CD4-positive, alpha-beta T cell treated with Interferon gamma for 1 hour (primary cell): Measurements from ENCODE around the gene LYPD8.

Source experiments
- DNase-seq: peaks from one replicate; pipeline ENCODE4 v3.0.0-alpha.2; 2020

Gene LYPD8

GRCh38 chr1:248756636-248757035 is 1.1 kb upstream of the LYPD8 start:
- no peak for DNase-seq

DNA sequence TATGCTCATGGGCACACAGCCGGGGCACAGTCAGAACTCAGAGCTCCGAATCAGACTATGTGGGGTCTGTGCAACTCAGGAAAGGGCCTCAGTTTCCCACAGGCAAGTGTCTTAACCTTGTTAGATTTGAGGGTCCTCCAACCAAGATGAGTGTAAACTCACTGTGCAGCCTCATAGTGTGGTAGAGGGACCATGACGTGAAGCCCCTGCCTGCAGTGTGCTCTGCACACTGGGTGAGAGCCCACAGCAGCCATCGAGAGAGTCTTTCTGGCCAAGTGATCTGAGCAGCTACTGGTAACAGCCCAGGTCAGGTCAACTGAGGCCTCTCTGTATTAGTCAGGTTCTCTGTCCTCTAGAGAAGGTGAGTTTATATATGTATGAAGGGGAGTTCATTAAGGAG is 592 bp upstream of the LYPD8 start:
- DNase-seq: no peak

GRCh38 chr1:248753708-248754280 is 1.8 kb downstream of the LYPD8 start:
- no peak for DNase-seq

DNA sequence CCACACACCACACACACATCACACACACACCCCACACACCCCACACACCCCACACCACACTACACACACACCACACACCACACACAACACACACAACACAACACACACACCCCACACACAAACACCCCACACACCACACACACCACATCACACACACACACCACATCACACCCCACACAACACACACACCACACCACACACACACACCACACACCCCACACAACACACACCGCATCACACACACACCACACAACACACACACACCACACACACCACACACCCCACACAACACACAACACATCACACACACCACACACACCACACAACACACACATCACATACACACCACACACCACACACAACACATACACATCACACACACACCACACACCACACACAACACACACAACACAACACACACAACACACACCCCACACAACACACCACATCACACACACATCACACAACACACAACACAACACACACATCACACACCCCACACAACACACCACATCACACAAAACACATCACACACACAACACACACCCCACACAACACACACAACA is 2.4 kb downstream of the LYPD8 start:
- DNase-seq: no peak

DNA sequence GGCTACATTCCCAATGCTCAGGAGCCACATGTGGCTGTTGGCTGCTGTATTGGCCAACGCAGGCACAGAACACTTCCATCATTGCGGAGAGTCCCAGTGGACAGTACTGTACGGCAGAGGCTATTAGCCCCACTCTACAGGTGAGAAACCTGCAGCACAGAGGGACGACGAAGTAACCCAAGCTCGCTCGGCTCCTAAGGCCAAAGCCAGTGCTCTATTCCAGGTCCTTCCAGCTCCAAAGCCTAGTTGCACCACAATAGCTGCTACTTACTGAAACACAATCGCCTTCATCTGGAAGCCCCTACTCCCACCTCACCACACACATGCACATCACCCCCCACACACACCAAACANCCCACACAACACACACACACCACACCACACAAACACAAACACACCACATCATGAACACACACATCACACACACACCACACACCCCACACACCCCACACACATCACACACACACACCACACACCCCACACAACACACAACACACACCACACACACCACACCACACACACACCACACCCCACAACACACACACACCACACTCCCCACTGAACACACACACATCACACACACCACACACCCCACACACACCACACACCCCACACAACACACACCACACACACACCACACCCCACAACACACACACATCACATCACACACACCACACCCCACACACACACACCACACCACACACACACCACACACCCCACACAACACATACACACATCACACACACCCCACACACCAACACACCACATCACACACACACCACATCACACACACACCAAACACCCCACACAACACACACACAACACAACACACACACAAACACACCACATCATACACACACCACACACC is 3.2 kb downstream of the LYPD8 start:
- no peak for DNase-seq

GRCh38 chr1:248751635-248752034 is 3.9 kb downstream of the LYPD8 start:
- no peak for DNase-seq

GRCh38 chr1:248751142-248751541 is 4.4 kb downstream of the LYPD8 start:
- no peak for DNase-seq

DNA sequence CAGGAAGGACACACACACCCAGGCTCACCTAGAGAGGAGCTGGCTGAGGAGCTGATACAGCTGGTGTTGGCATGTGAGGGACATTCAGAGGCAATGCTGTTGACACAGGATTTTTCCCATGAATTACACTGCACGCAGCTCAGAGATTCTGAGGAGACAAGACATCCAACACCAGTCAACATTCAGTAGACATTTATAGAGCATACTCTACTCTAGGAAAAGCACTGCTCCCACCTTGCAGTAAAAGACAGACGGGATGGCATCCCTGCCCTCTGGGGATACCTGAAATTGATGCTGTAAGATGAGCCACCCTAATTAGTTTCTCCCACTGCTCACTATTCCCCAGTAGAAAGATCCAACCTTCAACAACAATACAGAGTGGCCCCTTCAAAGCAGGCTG is 5.1 kb downstream of the LYPD8 start:
- DNase-seq: no peak

- no peak for DNase-seq
These were observed 7.3 kb downstream of the LYPD8 start for GRCh38 chr1:248748211-248748610.

DNA sequence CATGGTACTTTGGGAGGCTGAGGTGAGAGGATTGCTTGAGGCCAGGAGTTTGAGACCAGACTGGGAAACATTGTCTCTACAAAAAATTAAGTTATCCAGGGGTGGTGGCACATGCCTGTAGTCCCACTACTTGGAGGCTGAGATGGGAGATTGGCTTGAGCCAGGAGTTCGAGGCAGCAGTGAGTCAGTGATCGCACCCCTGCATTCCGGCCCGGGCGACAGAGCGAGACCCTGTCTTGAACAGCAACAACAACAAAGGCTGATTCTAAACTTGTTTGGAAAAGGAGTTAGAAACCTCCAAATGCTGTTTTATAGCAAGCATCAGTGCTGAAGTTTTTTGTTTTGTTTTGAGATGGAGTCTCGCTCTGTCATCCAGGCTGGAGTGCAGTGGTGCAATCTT is 14.7 kb downstream of the LYPD8 start:
- no peak for DNase-seq

DNA sequence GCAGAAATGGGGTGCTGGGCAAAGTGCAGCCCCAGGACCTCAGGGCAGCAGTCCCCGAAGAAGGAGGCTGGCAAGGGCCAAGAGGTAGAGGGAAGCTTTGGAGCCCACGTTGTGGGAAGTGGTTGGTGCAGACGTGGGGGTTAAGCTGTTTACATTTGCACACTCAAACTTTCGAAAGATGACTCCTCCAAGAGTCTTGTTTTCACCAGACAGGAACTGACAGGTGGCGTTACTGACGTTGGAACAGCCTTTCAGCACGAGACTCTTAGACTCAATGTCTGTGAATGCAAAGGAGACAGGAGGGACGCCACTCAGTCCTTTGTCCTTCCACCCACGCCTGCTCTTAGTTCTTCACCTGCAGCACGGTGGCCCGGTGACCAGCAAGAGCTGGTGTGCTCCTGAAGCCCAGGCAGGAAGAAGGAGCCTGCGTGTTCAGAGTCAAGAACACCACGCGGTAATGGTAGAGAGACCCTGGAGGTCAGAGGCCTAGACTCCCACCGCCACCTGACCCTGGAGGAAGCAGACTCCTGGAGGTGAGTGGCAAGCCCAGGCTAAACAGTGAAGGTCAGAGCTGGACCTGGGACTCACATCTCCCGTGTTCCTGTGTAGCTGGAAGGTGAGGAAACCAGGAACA is 15.9 kb downstream of the LYPD8 start:
- no peak for DNase-seq

DNA sequence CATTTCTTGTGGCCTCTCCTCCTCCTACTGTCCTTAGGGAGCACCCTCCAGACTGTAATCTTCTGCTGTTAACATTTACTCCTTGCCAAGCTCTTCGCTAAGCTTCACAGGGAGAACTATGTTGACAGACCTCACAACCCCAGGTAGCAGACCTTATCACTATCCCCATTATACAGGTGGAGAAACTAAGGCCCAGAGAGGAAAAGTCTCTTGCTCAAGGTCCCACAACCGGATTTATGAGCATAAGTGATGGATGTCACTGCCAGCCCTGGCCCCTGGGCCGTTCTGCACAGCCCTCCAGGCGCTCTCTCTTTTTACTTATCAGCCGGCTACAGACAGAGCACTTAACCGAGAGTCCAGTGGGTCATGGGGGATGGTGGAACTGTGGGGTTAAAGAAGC is 18.1 kb downstream of the LYPD8 start:
- no peak for DNase-seq

GRCh38 chr1:248736977-248737376 is 18.6 kb downstream of the LYPD8 start:
- DNase-seq: no peak

DNA sequence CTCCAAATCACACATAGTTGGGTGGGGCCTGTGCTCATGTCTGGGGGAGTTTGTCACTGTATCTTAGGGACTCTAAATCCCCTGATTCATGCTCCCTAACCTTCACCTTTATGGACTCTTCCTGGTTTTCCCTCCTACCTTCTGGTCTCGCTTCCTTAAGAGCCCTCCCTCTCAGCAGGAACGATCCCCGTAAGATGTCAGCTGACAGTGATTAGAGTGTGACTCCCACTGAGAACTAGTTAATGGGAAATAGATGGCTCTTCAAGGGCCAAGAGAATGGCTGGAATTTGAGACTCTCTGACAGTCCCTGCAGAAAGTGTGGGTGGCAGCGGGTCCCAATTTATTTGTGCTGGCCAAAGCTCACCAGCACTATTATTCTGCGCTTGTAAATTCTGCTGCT is 22.0 kb downstream of the LYPD8 start:
- no peak for DNase-seq

DNA sequence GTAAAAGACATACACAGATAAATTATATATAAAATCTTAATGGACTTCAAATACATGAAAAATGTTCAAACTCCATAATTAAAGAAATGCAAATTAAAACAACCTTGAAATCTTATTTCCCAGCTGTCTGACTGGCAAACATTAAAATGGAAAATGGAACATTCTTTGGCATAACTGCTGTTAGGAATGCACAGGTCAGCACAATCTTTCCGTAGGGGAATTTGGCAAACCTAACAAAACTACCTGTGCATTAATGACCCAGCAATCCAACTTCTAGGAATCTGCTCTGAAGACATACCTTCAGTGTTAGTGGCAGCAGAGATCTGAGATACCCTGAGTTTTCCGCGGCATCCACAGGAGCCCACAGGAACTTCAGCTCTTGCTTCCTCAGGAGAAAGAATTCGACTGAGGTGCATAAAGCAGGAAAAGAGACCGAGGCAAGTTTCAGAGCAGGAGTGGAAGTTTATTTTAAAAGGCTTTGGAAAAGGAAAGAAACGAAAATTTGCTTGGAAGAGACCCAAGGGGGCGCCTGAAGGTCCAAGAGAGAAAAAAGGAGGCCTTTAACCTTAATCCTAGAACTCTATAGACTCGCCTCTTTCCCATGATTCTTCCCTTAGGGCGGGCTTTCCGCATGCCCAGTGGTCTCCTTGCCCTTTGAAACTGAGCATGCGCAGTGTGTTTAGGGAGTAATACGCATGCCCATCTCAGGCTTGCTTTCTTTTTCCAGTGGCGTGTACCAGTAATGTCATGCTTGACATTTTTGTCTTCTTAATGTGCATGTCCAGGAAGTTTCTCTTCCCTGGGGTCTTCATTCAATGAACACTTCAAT is 24.8 kb downstream of the LYPD8 start:
- no peak for DNase-seq

DNA sequence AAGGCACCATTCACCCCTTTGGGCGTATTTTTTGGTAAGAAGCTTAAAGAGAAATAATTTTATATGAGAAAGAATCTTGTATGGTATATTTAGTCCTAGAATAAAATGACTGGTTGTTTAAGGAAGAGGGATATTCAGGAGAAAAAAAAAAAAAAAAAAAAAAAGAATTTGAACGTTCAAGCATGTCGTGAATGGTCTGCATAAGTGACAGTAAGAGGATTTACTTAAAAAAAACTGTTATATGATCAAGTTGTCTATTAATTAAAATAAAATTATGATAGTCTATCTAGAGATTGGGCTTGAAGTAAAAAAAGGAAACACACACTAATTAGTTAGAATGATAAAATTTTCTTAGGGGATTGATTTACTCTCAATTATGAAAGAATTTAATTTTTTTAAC is 41.3 kb downstream of the LYPD8 start:
- DNase-seq: no peak

DNA sequence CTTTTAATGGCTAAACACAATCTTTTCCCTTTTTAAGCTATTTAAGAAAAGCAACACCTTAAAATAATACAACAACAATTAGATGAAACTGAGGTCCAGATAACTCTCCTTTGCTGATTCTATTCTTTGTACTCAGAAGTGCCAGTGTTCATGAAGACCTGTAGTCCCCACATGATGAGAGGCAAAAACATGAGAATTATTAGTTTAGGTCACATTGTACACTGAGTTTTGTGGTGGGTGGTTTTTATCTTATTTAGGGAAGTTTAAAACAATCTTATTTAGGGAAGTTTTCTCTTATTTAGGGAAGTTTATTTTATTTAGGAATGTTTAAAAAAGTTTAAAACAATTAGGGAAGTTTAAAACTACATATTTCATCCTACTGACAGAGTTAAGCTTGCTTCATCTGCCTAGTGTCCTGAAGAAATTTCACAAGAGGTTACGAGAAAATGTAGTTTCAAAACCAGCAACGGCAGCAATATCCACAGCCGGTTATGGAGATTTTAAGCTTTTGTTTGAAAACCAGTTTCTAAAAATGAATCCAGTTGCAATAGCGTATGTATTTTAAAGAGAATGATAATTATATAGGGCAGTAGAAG is 45.2 kb downstream of the LYPD8 start:
- DNase-seq: no peak

DNA sequence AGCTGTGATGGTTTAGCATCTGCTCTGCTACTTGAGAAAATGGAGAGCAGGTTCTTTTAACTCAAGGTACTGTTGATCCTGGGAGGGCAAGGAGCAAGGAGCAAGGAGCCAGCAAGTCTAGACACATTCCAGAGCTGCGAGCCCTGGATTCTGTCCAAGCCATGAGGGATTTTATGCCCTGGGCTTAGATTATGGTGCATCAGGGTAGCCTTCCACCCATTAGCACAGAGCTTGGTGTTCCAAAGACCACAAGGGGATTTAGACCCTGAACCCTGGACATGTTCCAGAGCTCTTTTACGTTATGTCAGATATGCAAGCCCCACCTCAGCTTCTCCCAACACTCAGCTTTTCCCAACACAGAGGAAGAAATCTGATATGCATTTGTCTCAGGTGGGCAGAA is 51.0 kb downstream of the LYPD8 start:
- DNase-seq: no peak

DNA sequence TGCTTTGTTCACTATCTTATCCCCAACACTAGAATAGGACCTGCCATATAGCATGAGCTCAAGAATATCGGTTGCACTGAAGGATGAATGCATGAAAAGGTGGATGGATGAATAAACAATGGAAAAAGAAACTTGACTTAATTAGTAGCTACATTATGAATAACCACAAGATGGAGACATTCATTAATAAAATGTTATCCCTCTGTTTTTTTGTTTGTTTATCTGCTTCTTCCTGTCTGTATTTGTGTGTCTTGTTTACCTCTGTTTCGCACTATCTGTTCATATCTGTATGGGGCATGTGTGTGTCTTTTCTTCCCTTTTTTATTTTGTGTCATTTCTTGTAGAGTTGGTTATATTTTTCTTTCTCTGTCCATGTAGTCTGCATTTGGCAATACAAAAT is 51.9 kb downstream of the LYPD8 start:
- DNase-seq: no peak

- no peak for DNase-seq
These were observed 52.8 kb downstream of the LYPD8 start, which contains the start of gene OR14I1 for GRCh38 chr1:248702714-248703113. TSS of gene OR14I1 (minus strand) at chr1:248702766.

DNA sequence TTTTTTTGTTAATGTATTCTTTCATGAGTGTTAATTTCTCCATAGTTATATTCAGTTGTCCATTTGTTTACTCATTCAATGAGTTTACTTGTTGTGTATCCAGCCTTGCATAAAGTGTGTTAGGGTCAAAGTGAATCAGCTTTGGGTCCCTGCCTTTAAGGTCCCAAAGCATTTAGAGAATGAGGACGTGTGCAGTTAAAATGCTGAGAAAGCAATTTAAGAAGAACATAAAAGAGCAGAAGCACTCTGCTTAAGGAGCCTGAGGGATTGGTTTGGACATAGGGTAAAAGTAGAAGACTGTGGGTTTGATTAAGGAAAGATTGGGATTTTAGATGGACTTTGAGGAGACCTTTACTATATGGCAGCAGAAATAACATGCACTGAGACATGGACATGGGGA is 56.5 kb downstream of the LYPD8 start:
- no peak for DNase-seq

DNA sequence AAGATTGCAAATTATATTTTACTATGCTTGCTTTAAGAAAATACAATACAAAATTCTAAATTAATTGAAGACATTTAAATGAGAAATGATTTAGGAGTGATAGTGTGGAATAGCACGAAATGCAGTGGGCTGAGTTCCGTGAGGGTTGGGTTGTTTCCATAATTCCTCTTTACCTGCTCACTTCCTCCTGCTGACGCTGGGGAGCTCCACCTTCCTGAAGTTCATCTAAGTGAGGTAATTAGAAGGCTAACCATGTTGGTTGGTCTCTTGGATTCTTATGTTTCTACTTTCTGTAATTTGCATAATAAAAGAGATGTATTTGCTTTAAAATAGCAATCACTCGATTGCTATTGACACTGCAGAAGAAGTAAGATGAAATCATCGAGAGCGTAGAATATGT is 57.7 kb downstream of the LYPD8 start:
- no peak for DNase-seq

GRCh38 chr1:248696774-248697173 is 58.8 kb downstream of the LYPD8 start:
- DNase-seq: no peak
